HG03175 (cell line): ENCODE data around the gene PPP6R2.

Experiments used
- ATAC-seq: cut with Tn5 transposase; IDR thresholded peaks from one replicate; pipeline ENCODE4 v1.9.1; 2021; ENCODE audit warnings: mild to moderate bottlenecking, moderate library complexity; ENCODE audit not compliant: unreplicated experiment

The PPP6R2 gene

GRCh38 chr22:50463188-50463900 lies 120.2 kb downstream of the PPP6R2 start:
- ATAC-seq: no peak

DNA sequence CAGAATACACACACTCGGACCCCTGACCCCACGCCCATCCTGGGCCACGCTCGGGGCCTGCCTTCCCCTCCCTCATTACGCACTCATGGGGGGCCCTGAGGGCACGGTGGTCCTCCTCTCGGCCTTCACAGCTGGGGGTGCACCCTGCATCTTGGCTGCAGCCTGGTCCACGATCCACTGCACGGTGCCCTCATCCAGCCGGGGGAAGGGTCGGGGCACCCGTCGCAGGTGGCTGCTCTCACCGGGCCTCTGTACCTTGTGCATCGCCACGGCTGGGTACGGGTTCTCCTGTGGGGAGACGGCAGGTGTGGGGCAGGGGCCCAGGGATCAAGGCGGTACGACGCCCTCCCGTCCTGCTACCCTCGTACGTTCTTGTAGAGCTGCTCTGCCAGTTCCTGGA lies 121.3 kb downstream of the PPP6R2 start:
- ATAC-seq: no peak

GRCh38 chr22:50465066-50465930 lies 122.2 kb downstream of the PPP6R2 start:
- ATAC-seq: no peak

DNA sequence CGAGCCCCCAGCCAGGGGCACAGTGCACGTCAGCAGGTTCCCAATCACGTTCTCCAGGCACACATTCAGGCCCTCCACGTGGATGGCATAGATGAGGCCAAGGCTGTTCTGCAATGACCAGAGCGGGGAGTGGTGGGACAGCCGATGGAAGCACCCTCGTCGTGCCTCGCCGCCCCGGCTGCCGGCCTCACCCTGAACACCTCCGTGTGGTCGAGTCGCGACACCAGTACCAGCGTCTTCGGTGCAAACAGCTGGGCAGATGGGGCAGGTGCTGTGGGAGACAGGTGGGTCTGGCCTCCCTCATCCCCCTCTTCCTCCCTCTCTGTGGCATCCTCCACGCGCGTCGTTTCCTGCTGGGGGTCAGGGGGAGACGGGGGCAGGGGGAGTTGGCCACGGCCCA lies 124.2 kb downstream of the PPP6R2 start:
- no peak for ATAC-seq

DNA sequence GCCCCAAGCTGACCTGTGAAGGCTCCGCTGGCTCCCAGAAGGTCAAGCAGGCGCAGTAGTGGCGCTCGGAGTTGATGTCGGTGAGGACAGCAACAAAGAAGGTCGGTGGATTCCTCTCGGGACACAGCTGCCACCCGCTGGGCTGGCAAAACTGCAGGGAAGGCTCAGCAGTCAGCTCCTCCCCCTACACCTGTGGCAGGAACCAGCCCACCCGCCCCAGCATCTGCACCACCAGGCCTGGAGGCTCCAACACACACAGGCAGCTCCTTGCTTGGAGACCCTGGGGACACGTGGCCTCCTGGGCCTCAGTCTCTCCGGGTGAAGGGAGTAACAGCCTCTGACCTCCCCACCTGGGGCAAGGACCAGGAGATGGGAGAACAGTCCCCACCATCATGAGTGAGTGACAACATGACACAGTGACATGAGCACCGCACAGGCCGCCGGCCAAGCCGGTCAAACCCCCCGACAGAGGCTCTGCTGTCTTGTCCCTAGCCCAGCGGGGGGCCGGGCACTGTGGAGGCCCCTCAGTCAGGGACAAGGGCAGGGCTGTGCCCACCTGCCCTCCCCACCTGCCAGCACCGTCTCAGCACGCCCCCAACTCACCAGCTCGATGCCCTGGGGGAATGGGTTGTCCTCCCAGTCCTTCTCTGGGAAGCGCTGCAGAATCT lies 124.8 kb downstream of the PPP6R2 start:
- no peak for ATAC-seq

GRCh38 chr22:50468626-50469025 lies 125.5 kb downstream of the PPP6R2 start:
- no peak for ATAC-seq

- peak; percentile 71 for ATAC-seq
Measured at GRCh38 chr22:50469377-50470305, 126.5 kb downstream of the PPP6R2 start.

DNA sequence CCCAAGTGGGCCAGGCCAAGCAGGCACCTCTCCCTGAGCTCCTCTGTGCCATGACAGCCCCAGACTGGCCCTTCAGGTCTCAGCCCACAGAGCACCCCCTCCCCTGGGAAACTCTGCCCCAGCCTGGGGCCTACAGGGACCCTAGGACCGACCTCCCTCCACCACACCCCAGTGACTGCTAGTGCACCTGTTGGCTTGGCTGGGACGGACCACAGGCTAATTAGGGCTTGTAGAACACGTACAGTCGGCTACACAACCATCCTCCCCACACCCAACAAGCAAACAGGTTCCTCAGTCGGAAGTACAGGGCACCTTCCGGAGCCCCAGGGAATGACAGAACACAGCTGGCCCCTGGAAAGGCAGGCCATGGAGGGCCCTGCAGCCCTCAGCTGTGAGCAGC lies 127.4 kb downstream of the PPP6R2 start:
- ATAC-seq: no peak

GRCh38 chr22:50471197-50471847 lies 128.2 kb downstream of the PPP6R2 start:
- no peak for ATAC-seq

GRCh38 chr22:50471962-50472361 lies 128.8 kb downstream of the PPP6R2 start:
- ATAC-seq: no peak

GRCh38 chr22:50473088-50473487 lies 130.0 kb downstream of the PPP6R2 start:
- no peak for ATAC-seq

DNA sequence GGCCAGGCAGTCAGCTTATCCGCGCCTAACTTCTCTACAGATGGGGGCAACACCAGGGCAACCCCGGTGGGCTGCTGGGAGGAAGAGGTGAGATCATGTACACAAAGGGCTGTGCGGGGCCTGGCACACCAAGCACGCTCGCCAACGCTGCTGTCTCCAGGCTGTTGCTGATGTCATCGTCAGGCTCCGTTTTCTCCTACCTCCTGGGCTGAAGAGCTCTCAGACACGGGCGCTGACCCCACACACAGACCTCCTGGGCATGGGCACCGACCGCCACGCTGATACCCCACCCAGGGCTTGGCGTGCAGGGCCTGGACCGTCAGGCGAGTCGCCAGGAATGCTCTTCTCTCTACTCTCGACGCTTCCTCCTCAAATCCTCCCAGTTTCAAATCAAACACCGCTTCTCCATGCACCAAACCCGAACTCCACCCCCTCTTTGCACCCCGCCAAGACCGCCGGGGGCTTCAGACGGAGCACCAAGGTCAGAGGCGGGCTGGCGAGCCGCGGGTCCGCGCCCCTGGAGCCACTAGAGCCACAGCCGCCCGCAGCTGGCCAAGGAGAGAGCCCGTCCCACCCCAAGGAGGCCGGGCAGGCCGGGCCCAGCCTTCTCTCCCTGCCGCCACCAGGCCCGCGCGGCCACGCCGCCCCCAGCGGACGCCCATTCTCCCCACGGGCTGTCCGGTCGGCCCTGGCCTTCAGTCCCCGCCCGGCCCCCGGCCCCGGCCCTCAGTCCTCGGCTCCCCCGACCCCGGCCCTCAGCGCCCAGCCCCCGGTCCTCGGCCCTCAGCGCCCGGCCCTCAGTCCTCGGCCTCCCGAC lies 130.9 kb downstream of the PPP6R2 start:
- no peak for ATAC-seq

GRCh38 chr22:50474710-50475651 lies 131.9 kb downstream of the PPP6R2 start, which contains the start of gene SBF1:
SBF1 (minus strand) TSS chr22:50475035; CDS start chr22:50474840, 195 bp downstream.
- peak; percentile 75 for ATAC-seq

DNA sequence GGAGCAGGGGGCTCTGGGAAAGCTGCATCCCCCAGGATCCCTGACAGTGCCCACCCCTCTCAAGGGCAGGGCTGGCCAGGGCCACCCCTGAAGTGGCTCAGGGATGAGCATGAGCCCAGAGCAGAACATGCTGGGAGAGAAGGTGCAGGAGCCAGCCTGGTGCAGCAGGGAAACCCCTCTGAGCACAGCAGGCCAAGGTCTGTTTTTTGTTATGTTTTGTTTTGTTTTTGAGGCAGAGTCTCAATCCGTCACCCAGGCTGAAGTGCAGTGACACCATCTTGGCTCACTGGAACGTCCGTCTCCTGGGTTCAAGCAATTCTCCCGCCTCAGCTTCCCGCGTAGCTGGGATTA lies 132.5 kb downstream of the PPP6R2 start:
- no peak for ATAC-seq

- ATAC-seq: no peak
Measured at GRCh38 chr22:50476868-50477267, 133.7 kb downstream of the PPP6R2 start.

DNA sequence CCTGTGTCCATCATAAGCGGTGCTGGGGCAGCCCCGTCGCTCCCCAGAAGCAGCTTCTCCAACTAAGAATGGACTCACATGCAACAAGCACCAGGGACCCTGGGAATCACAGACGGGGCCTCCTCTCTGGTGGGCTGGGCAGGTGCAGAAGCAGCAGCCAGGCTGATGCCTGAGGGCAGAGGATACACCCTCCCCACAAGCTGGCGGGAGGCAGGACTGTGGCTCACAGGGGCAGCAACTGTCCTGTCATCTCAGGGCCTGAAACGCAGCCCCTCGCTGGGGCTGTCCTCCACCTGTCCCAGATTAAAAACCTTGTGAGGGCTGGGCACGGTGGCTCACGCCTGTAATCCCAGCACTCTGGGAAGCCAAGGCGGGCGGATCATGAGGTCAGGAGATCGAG lies 134.8 kb downstream of the PPP6R2 start:
- ATAC-seq: no peak

- no peak for ATAC-seq
Measured at GRCh38 chr22:50479721-50480120, 136.6 kb downstream of the PPP6R2 start.

DNA sequence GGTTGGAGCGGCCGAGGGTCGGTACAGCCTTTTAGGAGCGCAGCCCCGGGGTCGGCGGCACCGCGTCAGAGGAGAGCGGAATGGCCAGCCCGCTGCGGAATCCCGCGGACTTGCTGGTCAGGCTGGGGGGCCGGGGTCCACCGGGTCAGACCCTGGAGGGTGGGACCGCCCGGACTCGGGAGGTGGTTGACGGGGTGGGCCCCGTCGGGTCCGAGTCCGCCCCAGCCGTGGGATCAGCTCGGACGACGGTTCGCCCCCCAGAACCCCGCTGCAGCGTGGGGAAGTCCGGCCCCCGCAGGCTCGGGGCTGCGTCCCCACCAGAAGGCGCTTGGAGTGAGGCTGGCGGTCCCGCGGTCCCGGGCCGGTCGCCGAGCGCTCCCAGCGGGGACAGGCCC lies 137.9 kb downstream of the PPP6R2 start:
- no peak for ATAC-seq
